Duodenal mucosa (tissue), 2 donors: ENCODE data around the gene ACTR3C.
"Not testable (repeated sequence)": the region's sequence is repeated elsewhere in the genome, so short reads cannot be mapped to it uniquely, and the experiment has no call there.

Experiments
- H3K27ac ChIP-seq: one replicate; pipeline ENCODE4 v1.7.0; 2013; ENCODE audit warnings: low read depth, low read length
- H3K27me3 ChIP-seq, 2 donors: one replicate each; pipeline ENCODE4 v1.7.0; 2013; ENCODE audit warnings: low read length in 2 of 2, control low read depth in 1 of 2; ENCODE audit not compliant: insufficient read depth in 2 of 2, control insufficient read depth in 1 of 2
- H3K36me3 ChIP-seq, 2 donors: one replicate each; pipeline ENCODE4 v1.7.0; 2013; ENCODE audit warnings: low read length in 2 of 2, control low read depth in 1 of 2; ENCODE audit not compliant: insufficient read depth in 2 of 2, control insufficient read depth in 1 of 2
- H3K4me1 ChIP-seq, 2 donors: one replicate each; pipeline ENCODE4 v1.7.0; 2013; ENCODE audit warnings: low read length in 2 of 2, control low read depth in 1 of 2; ENCODE audit not compliant: insufficient read depth in 2 of 2, control insufficient read depth in 1 of 2
- H3K4me3 ChIP-seq, 2 donors: one replicate each; pipeline ENCODE4 v1.7.0; 2013; ENCODE audit warnings: low read length in 2 of 2, low read depth in 1 of 2
- H3K9ac ChIP-seq, 2 donors: one replicate each; pipeline ENCODE4 v1.7.0; 2013; ENCODE audit warnings: low read length in 2 of 2, low read depth in 1 of 2
- H3K9me3 ChIP-seq, 2 donors: one replicate each; pipeline ENCODE4 v1.7.0; 2013; ENCODE audit warnings: low read length in 2 of 2, control low read depth in 1 of 2; ENCODE audit not compliant: control insufficient read depth in 1 of 2

The ACTR3C gene

DNA sequence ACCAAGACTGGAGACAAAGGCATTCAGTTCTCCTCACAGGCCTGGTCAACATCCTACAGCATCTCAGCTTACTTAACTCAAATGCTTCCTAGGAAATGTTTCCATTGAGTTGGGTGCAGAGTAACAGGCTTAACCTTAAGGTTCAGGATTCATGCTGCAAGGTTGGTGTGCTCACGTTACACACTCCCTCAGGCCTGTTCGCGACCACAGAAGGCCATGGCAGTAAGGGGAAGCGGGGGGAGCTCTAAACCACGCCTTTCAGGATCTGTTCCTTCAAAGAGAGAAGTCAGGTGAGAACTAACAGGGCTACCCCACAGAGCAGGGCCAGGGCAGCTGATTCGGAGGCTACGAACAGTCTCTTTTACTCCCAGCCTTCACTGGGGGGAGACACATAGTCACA, 35.5 kb downstream of the ACTR3C start:
- H3K27ac ChIP-seq, H3K27me3 ChIP-seq, H3K9ac ChIP-seq, H3K9me3 ChIP-seq, H3K4me1 ChIP-seq, H3K4me3 ChIP-seq, H3K36me3 ChIP-seq: not testable (repeated sequence)

DNA sequence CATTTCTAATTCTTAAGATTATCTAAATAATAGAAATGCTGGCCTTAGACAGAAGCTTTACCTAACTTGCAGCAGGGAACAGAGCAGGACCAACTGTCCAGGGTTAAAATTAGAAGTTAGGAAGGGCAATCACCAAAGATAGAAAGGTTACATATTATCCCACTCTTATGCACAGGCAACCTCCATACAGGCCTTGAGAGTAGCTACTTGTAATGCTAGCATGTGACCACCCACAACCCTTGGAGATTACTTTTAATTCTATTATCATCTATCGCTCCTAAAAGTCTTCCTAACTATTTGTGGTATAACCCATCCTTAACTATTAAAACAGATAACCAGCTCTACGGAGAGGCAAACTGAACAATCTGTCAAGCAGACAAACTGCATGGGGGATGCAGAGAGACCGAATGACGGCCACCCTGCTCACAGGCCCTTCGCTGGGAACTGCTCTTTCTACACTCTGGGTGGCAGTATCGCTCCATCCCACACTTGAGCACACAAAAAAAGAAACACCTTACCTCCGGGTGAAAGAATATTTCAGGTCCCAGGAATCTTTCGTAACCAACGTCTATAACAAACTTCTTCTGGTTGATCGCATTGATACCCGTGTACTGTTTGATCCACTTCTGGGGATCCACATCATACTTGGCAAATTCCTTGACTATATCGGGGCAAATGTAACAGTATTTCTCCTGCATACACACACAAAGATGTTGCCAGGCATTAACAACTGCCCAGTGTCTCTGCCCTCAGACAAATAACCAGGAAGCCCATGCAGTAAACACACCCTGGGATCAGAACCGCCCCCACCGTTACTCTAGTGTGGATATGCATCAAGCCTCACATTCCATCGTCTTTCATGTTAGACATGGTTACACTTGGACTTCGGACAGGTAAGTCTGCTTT, 37.2 kb downstream of the ACTR3C start:
- H3K27me3 ChIP-seq, H3K4me3 ChIP-seq, H3K4me1 ChIP-seq, H3K27ac ChIP-seq, H3K9ac ChIP-seq, H3K9me3 ChIP-seq, H3K36me3 ChIP-seq: not testable (repeated sequence)

DNA sequence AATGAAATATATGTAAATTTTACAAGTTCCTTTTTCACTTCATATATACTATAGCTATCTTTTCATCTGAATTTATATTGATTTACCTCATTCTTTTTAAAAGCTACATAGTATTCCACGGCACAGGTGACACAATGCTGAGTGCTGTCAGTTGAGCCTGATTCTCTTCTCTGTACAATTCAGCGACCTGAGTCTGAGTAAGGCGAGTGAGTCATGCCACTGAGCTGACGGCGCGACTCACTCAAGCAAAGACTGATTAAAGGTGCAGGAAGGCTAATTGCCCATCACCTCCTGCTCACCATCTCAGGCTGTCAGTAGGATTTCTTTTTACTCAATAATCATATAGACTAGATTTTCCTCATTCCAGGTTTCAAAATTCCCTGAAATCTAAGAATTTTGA, 39.7 kb downstream of the ACTR3C start:
- not testable (repeated sequence) for H3K36me3 ChIP-seq, H3K27me3 ChIP-seq, H3K9ac ChIP-seq, H3K27ac ChIP-seq, H3K4me3 ChIP-seq, H3K4me1 ChIP-seq, H3K9me3 ChIP-seq

DNA sequence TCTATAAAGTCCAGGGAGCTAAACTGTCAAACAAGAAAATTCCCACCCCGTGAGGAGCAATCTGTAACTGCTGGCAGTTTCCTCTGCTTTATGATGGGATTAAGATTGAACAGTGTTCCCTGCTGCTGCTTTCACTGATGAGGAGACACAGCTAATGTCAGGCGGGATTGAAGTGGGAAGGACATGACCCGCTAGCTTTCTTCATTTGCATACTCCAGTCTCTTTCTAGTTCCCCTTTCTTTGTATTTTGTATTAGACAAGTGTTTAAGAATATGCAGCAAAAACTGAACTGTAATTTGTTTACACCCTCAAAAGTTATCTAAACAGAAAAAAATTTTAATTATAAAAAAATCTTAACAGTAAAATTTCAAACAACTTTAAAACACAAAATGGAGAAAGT, 40.2 kb downstream of the ACTR3C start:
- not testable (repeated sequence) for H3K36me3 ChIP-seq, H3K4me3 ChIP-seq, H3K27me3 ChIP-seq, H3K4me1 ChIP-seq, H3K9me3 ChIP-seq, H3K9ac ChIP-seq, H3K27ac ChIP-seq

GRCh38 chr7:150281681-150282403, 41.5 kb downstream of the ACTR3C start:
- not testable (repeated sequence) for H3K27me3 ChIP-seq, H3K4me1 ChIP-seq, H3K4me3 ChIP-seq

DNA sequence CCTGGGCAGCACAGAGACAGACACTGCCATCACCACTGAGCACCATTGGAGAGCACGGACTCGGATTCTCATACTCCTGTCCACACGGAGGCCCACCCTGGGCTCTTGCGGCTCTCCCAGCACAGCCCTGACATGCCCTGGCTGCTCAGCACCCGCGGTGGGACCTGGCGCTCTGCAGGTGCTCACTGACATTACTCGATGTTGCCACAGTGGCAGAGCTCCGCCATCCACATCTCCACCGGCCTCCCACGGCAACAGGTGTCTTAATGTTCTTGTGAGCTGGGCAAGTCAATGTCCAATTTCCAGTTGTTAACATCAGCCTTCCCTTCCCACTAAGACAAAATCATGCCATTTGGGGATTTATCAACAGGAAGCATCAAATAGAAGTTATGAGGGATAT, 45.0 kb downstream of the ACTR3C start:
- not testable (repeated sequence) for H3K36me3 ChIP-seq, H3K4me1 ChIP-seq, H3K9ac ChIP-seq, H3K9me3 ChIP-seq, H3K27ac ChIP-seq, H3K27me3 ChIP-seq, H3K4me3 ChIP-seq

More at GRCh38 chr7:150281681-150282403, 41.5 kb downstream of the ACTR3C start:
- not testable (repeated sequence) for H3K36me3 ChIP-seq, H3K27ac ChIP-seq, H3K9ac ChIP-seq, H3K9me3 ChIP-seq

GRCh38 chr7:150276132-150276695, 47.1 kb downstream of the ACTR3C start:
- H3K4me1 ChIP-seq, H3K9ac ChIP-seq, H3K27ac ChIP-seq, H3K4me3 ChIP-seq, H3K27me3 ChIP-seq, H3K36me3 ChIP-seq, H3K9me3 ChIP-seq: not testable (repeated sequence)

- H3K4me1 ChIP-seq, H3K4me3 ChIP-seq, H3K9ac ChIP-seq, H3K36me3 ChIP-seq, H3K9me3 ChIP-seq, H3K27me3 ChIP-seq, H3K27ac ChIP-seq: not testable (repeated sequence)
Measured at GRCh38 chr7:150271898-150272297, 51.4 kb downstream of the ACTR3C start.

GRCh38 chr7:150270101-150270824, 53.1 kb downstream of the ACTR3C start:
- H3K9me3 ChIP-seq, H3K9ac ChIP-seq, H3K4me3 ChIP-seq, H3K27me3 ChIP-seq, H3K27ac ChIP-seq, H3K4me1 ChIP-seq, H3K36me3 ChIP-seq: not testable (repeated sequence)

GRCh38 chr7:150268798-150269197, 54.5 kb downstream of the ACTR3C start:
- not testable (repeated sequence) for H3K27me3 ChIP-seq, H3K27ac ChIP-seq, H3K9me3 ChIP-seq, H3K36me3 ChIP-seq, H3K9ac ChIP-seq, H3K4me3 ChIP-seq, H3K4me1 ChIP-seq
